GM19463 (cell line): ENCODE data around the gene ATXN1.

Experiments used
- ATAC-seq: cut with Tn5 transposase; IDR thresholded peaks from one replicate; pipeline ENCODE4 v1.9.1; 2021; ENCODE audit warnings: mild to moderate bottlenecking, moderate library complexity; ENCODE audit not compliant: unreplicated experiment

ATXN1 gene

DNA sequence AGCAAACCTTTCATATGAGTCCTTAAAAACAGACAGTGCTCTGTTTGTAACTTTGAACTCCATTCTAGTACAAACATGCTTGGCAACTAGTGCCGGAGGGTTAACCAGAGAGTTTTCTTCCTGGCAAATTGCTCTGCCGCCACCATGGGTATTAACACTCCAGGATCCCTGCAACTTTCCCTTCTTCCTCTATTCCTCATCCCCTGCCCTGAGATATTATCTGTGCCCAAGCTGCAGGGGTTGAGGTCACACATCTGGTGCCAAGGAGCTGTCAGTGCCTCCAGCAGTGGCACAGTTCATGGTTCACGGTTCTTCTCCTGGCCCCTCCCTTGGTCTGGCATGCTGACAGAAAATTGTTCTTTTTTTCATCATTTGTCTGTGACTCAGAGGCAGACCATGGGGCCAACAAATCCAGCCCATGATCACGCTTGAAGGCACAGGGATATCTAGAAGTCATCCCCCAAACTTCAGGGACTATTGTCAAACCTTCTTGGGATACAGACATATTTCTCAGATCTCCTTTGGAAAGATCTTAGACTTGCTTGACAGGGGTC, 77.5 kb downstream of the ATXN1 start:
- ATAC-seq, result no peak

DNA sequence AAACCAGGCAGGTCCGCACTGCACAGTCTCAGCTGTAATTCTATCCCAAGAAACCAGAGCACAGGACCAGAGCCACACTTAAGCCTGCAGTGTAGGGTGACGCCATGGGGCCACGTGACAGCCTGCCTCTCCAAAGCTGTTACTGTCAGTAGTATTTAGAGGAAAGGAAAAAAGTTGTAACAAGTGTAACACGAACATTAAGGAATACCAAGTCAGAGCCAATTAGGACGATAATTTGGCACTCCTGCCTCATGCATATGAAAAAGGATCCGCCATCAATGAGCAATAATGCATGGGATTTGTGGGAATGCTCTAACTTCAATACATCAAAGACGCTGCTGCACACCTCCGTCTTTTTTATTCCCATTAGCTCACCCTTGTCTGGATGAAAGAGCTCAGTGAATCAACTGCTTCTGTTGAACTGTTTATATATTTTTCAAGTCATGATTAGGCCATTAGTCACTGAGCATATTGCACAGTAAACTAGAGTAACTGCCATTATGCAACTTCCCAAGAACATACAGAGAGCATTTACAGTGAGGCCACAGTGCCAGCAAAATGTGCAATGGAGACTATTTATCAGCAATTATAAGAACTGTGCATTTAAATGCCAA, 79.9 kb downstream of the ATXN1 start:
- ATAC-seq, result no peak

DNA sequence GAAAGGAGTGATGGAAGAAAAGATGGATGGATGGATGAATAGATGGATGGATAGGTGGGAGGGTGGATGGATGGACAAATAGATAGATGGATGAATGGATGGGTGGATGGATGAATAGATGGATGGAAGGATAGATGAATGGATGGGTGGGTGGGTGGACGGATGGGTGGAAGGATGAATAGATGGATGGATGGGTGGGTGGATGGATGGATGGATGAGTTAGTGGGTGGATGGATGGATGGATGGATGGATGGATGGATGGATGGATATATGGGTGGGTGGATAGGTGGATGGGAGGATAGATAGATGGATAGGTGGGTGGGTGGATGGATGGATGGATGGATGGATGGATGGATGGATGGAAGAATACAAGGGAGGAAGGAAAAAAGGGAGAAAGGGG, 82.2 kb downstream of the ATXN1 start:
- ATAC-seq, result no peak

DNA sequence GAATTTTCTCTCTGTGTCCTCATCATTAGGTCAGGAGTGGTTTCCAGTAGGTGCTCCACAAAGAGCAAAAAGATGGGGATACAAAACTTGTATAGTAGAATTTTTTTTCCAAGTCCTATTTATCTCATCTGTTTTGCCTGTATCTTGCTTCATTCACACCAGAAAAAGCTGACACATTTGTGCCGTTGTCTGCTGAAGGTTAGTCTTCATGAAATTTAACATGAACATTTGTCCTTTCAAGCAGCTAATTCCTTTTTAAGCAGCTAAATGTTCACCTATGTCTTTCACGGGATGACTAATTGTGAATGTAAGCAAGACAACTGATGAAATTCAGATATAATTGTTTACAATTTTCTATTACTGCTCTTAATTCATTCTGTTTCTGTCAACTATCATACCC, 83.8 kb downstream of the ATXN1 start:
- ATAC-seq, result no peak

DNA sequence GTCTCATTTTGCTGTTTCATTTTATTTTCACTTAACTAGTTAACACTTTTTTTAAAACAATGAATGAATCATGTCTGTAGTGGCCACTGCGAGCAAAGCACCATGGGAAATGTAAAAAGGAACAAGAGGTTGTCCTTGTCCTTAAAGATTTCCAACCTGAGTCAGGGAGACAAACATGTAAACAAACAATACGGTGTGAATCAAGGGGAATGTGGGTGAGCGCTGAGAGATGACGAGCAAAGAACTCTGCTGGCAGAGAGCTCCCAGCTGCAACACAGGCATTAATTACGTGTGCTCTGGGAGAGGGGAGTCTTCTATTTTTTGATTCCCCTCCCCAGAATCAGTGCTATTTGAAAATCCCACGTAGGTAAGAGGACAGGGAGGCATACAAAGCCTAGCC, 84.3 kb downstream of the ATXN1 start:
- ATAC-seq, result no peak

DNA sequence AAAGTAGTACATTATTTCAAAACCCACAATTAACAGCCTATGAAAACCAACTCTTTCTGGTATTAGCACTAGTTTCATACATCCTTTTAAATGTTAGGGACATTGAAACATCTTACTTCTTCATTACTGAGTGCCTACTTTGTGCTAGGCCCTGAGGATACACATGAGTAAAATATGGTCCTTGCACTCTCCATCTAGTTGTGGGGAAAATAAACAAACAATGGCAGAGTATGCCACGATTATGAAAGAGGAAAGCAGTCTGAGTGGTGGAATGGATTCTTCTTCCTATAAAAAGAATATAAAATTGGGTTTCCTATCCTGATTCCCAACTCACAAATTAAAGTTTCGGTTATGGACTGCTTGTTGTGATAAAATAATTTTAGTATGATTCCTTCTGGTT, 84.9 kb downstream of the ATXN1 start:
- no peak for ATAC-seq

DNA sequence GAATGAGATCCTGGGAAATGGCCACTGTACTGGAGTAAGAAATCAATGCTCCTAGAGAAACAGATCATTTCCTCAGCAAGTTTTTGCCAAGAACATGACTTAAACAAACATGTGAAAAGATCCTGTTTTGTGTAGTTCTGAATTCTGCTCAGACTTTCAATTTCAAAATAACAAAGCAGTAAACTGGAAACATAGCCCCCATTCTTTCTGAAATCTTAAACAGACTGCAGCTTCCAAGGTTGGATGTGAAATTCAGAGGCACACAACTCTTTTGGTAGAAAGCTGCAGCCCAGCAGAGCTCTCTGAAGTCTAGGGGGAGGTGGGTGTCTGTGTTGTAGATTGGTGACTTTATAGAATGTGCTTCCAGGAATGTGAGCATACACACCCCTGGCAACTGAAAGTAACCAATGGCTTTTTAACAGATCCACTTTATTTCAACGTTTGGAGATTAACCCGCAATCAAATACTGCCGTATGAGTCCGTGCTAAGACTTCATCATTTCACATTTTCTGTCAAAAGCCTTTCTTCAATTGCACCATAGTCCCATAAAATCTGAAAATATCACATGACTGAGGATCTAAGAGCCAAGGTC, 86.4 kb downstream of the ATXN1 start:
- no peak for ATAC-seq

DNA sequence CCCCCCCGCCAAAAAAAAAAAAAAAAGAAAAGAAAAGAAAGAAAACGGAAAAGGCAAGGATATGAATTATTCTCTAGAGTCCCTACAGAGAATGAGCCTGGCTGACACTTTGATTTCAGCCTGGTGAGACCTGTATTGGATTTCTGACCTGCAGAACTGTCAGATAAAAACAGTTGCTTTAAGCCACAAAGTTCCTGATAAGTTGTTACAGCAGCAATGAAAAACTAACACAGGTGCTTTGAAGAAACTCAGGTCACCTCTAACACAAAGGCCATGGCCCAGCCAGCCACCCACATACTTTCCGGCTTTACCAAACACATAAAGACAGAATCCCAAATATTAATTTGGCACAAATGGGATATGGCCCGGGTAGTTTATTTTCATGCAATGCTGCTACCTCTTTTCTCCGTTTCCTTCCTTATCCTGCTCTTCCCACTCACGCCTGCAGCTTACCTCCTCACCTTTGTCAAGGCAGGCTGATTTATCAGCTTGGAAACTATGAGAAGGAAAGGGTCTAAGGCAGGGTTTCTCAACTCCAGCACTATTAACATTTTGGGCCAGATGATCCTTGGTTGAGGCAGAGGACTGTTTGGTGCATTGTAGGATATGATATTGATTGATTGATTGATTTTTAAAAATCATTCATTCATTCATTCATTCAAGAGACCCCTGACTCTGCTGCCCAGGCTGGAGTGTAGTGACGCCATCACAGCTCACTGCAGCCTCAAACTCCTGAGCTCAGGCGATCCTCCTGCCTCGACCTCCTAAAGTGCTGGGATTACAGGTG, 88.1 kb downstream of the ATXN1 start:
- ATAC-seq, result no peak

DNA sequence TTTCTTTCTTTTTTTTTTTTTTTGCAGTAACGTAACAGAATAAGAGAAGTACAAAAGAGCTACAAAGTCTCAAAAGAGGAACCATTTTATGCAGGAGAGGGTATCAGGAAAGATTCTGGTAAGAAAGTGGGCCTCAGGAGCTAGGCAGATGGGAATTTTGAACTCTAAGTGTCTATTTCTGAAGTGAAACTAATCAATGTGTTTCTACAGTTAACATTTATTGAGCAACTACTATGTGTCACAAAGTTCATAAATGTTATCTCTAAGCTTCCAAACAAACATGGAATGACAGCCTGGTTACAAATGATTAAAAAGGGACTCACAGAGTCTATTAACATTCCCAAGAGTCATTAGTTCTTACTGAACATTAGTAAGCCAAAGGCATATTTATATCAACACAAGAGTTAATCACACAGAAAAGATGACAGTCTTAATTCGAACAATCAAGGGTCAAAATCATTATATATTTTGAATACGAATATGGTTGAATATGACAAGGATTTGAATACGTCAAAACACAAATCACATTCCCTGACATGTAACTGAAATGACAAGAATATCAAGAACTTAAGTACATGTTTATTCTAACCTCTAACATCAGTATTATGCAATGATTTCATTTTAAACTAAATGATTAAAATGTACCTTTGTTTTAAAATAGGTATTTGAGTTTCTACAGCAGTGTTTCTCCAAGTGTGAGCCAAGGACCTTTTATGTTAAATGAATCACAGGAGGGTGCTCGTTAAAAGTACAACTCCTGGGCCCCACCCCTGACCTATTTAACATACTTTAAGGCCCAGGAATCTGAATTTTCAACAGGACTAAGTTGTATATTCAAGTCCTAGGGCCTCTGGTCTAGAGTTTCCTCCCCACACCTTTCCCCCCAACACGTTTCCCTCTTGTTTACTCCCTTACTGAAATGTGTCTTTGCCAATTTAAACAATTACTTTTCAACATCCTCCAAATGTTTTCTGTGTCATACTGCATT, 89.7 kb downstream of the ATXN1 start:
- no peak for ATAC-seq

DNA sequence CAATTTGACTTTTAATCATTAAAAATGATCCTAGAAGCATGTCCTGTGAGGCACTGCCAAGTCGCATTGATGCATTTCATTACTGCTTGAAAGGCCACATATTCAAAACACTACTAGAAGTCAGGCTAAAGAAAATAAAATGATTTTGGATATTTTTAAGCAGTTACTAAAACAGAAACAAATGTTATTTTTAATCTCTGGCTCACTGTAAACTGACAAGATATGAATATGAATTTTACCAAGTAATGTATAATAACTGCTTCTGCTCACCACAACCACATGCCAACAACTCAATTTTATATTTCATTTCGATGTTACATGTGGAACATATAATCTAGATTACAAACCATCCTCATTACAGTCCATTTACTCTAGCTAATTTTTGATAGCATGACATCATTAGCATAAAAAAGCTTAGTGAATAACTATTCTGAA, 90.6 kb downstream of the ATXN1 start:
- no peak for ATAC-seq

DNA sequence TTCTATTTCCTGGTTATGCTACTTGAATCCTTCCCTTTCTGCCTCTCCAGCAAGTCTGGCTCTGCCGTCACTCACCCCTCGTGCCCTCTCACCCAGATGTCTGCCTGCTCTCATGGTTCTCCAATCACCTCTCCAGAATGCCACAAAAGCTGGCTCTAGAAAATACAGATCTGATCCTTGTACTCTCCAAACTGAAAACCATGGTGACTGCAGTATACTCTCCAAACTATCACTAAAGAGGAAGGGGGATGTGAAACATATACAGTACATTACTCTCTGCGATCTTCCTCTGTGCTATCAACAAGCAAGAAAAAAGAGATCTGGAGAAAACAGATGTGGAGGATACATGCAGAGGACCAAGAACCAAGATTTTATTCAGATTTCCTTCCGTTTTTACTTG, 91.1 kb downstream of the ATXN1 start:
- no peak for ATAC-seq

DNA sequence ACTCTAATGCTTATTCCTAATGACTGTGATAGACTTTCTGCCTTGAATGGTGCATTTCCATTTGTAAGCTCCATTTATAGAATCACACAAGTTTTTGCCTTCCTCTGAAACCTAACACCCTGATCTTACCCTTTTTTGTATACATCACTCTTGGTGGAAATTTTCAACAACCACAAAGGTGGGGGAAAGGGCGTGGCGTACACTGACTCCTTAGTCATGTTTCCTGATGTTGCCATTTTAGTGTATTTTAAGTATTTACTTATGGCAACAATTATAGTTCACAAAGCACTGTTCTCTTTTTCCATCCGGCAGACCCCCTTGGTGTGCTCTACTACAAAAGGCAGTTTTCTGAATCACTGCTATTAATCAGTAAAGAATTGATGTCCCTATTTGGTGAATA, 92.0 kb downstream of the ATXN1 start:
- ATAC-seq, result peak; percentile 38

DNA sequence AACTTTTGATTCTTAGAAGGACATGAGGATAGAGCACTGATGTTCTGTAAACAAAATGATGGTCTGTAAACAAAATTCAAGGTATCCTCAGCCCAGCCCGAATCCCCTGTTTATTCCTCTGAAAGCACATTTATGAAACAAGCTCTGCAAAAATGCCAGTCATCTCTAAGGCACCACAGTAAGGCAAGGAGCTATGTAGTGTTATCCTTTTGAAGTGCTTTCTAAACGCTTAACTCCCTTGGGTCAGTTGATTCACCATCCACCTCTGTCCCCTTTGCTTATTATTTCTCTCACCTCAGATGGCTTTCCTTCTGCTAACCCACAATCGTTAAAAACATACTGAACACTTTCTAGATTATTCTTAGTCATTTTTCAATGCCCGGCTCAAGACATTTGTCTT, 93.8 kb downstream of the ATXN1 start:
- ATAC-seq, result no peak

DNA sequence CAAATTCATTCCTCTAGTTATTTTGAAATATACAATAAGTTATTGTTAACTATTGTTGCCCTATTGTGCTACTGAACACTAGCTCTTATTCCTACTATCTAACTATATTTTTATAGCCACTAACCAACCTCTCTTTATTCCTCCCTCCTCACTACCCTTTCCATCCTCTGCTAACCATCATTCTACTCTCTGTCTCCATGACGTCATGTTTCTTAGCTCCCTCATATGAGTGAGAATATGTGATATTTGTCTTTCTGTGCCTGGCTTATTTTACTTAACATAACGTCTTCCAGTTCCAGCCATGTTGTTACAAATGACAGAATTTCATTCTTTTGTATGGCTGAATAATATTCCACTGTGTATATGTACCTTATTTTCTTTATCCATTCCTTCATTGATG, 95.3 kb downstream of the ATXN1 start:
- ATAC-seq, result no peak

DNA sequence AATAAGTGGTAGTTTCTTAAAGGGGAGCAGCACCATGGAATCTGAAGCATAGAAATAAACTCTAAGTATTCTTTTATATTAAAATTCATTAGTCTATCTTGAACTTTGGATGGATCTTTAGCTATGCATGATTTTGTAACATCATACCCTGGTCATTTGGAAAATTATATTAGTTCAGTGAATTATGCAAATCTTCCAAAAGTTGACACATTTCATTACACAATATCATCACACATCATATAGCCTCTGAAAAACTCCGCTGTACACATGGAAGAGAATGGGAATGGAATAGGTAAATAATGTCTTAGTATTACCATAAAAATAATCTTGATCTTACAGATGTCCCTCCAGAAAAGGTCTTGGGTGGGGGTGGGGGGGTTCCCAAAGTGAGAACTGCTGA, 96.1 kb downstream of the ATXN1 start:
- ATAC-seq, result no peak

DNA sequence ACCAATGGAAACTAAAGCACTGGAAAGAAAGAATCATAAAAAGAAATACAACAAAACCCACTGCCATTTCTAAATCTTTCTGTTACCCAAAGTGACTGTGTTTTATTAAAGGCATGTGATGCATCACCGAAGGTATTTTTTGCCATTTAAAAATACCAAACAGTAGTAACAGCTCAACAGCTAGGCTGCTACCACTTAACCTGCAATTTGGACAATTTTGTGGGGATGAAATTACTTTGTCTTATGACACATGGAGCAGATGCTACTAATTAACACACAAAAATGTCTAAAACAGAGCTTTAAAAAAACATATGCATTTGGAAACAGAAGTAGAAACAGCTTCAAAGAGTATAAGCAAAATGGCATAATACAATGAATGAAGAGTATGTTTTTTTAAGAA, 97.4 kb downstream of the ATXN1 start:
- no peak for ATAC-seq

DNA sequence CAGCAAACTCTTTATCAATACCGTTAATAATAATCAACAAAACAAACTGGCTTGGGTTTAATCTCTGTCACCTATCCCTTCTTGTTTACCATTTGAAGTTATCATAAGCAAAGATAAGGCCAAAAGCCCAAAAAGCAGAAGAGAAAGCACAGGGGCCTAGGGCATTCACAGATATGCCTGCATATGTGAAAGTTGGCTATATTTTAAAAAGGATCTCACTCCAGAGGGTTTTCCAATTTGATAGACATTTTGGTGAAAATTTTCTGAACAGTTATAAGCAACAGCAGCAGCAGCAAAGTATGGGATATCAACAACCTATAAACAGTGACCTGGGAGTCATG, 101.1 kb downstream of the ATXN1 start:
- no peak for ATAC-seq

DNA sequence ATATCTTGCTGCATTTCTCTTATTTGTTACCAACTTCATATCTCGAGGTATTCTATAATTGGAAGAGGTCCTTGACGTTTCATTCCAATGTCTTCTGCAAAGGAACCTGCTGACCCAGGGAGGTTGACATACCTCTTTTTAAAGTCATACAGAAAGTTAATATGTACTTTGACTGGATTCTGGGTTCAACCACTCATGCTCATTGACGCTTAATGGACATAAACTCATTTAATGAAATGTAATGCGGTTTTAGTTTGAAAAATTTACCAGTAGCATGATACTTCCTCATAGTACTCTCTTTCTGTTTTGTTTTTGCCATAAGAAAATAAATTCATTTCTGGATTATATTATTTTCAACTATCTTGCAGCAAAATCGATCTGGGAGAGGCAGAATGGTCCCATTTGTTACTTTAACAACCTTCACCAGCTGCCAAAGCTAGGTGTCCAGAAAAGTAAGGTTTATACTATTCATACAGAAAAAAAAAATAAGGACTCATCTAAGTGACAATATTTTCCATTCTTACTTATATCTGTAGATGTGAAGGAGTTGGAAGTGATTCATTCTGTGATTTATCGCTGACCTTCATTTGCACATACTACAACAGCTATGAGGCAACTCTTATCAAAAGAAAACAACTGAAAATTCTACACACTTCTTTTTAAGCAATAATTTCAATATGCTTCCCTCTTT, 101.6 kb downstream of the ATXN1 start:
- ATAC-seq, result no peak

DNA sequence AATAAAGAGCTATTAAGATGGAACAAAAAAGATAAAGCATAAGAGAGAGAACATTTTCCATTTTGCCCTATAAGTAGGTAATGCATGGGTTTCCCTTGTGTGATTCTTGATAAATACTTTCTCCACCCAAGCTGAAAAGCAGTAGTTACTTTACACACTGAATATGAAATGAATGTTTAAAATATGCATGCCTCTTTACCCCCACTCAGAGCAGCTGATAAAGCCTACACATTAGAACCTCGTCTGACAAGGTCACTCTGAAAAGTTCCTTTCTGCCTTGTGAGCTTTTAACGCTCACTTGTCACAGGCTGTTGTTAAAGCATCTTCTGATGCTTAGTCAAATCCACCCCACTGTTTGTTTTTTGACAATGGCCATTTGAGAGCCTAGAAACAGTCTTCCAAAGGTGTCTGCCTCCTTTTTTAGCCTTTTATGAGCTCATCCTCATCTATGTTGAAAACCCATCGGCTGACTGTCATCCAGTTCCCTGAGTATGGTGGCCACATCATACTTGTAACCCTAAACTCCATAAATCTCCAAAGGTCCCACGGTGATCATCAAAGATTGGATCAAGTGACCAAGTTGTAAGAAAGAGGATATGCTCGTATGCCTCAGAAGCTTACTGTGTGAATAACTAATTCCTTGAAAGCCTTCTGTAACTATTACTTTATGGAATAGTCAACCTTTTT, 102.8 kb downstream of the ATXN1 start:
- no peak for ATAC-seq

DNA sequence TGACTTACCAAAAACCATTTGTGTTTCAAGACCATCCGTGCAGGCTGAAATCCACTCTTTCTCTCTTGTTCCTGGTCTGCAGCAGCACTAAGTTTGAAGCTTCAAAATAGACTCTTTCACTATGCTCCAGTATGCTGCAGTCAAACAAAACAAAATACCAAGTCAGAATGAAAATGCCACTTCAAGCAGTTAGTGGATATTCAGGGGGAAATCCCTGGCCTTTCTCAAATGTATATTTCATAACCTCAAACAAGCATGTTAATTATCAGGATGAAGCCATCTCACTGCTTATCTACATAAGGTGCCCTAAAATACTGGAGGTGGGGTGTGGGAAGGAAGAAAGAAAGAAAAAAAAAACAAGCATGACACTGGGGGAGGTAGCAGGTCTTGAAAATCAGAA, 103.5 kb downstream of the ATXN1 start:
- peak; percentile 63 for ATAC-seq
